Right lobe of liver (tissue), 4 donors: ENCODE data around the gene DYSF.

Source experiments
- POLR2A ChIP-seq: fragments of 450-650 bp; IDR thresholded peaks from one replicate; pipeline ENCODE4 v1.6.1; 2017; ENCODE audit warnings: antibody characterized with exemption, mild to moderate bottlenecking
- TF ChIP-seq, protein P1 (sequence below), 4 donors: fragments of 200-600 bp in 3 of 4; fragments of 450-650 bp in 1 of 4; IDR thresholded peaks; one replicate each; pipeline versions ENCODE4 v1.5.1 to v1.8.0; 2016 to 2022; ENCODE audit warnings: antibody characterized with exemption in 4 of 4, mild to moderate bottlenecking in 2 of 4
- donor health status: DM: no; HTN: no; CAD: no.
- donor health status: DM: no; HTN: no; CAD: no.
- donor health status: DM: no; HTN: yes; CAD: no.

- TF ChIP-seq, protein P1, sequence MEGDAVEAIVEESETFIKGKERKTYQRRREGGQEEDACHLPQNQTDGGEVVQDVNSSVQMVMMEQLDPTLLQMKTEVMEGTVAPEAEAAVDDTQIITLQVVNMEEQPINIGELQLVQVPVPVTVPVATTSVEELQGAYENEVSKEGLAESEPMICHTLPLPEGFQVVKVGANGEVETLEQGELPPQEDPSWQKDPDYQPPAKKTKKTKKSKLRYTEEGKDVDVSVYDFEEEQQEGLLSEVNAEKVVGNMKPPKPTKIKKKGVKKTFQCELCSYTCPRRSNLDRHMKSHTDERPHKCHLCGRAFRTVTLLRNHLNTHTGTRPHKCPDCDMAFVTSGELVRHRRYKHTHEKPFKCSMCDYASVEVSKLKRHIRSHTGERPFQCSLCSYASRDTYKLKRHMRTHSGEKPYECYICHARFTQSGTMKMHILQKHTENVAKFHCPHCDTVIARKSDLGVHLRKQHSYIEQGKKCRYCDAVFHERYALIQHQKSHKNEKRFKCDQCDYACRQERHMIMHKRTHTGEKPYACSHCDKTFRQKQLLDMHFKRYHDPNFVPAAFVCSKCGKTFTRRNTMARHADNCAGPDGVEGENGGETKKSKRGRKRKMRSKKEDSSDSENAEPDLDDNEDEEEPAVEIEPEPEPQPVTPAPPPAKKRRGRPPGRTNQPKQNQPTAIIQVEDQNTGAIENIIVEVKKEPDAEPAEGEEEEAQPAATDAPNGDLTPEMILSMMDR (IDR thresholded peaks at IDR 0.05), result no peak
- TF ChIP-seq POLR2A, result no peak
Measured at GRCh38 chr2:71446505-71446904, 6.9 kb upstream of the DYSF start.
